Panc1 (cell line): ENCODE measurements around the gene PTX4.

Source experiments
- SIN3A ChIP-seq: IDR thresholded peaks from 2 replicates; pipeline ENCODE4 v1.6.1; 2012; ENCODE audit warnings: low read depth, mild to moderate bottlenecking, low read length, moderate library complexity, borderline replicate concordance; ENCODE audit not compliant: insufficient read depth
- TCF7L2 ChIP-seq: IDR thresholded peaks from 2 replicates; pipeline ENCODE4 v1.6.1; 2011; ENCODE audit warnings: mild to moderate bottlenecking, low read depth, low read length, inconsistent platforms
- TF ChIP-seq, protein P1 (sequence below): fragments of 450-650 bp; IDR thresholded peaks from 2 replicates; pipeline ENCODE4 v1.5.1; 2017; ENCODE audit warnings: mild to moderate bottlenecking
- TF ChIP-seq, protein P2 (sequence below), 2 experiments: IDR thresholded peaks; 2 replicates each; pipeline ENCODE4 v1.6.1; 2011 to 2012; ENCODE audit warnings: low read depth in 2 of 2, control low read depth in 1 of 2, low read length in 1 of 2, mild to moderate bottlenecking in 1 of 2, moderate library complexity in 1 of 2; ENCODE audit not compliant: insufficient read depth in 1 of 2

- TF ChIP-seq, protein P1, sequence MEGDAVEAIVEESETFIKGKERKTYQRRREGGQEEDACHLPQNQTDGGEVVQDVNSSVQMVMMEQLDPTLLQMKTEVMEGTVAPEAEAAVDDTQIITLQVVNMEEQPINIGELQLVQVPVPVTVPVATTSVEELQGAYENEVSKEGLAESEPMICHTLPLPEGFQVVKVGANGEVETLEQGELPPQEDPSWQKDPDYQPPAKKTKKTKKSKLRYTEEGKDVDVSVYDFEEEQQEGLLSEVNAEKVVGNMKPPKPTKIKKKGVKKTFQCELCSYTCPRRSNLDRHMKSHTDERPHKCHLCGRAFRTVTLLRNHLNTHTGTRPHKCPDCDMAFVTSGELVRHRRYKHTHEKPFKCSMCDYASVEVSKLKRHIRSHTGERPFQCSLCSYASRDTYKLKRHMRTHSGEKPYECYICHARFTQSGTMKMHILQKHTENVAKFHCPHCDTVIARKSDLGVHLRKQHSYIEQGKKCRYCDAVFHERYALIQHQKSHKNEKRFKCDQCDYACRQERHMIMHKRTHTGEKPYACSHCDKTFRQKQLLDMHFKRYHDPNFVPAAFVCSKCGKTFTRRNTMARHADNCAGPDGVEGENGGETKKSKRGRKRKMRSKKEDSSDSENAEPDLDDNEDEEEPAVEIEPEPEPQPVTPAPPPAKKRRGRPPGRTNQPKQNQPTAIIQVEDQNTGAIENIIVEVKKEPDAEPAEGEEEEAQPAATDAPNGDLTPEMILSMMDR = no peak
- TF ChIP-seq, protein P2, sequence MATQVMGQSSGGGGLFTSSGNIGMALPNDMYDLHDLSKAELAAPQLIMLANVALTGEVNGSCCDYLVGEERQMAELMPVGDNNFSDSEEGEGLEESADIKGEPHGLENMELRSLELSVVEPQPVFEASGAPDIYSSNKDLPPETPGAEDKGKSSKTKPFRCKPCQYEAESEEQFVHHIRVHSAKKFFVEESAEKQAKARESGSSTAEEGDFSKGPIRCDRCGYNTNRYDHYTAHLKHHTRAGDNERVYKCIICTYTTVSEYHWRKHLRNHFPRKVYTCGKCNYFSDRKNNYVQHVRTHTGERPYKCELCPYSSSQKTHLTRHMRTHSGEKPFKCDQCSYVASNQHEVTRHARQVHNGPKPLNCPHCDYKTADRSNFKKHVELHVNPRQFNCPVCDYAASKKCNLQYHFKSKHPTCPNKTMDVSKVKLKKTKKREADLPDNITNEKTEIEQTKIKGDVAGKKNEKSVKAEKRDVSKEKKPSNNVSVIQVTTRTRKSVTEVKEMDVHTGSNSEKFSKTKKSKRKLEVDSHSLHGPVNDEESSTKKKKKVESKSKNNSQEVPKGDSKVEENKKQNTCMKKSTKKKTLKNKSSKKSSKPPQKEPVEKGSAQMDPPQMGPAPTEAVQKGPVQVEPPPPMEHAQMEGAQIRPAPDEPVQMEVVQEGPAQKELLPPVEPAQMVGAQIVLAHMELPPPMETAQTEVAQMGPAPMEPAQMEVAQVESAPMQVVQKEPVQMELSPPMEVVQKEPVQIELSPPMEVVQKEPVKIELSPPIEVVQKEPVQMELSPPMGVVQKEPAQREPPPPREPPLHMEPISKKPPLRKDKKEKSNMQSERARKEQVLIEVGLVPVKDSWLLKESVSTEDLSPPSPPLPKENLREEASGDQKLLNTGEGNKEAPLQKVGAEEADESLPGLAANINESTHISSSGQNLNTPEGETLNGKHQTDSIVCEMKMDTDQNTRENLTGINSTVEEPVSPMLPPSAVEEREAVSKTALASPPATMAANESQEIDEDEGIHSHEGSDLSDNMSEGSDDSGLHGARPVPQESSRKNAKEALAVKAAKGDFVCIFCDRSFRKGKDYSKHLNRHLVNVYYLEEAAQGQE (IDR thresholded peaks at IDR 0.05; ENCODE audit: insufficient read depth in 1 of 2, low read depth in 2 of 2, low read length in 1 of 2) = no peak
- TF ChIP-seq SIN3A = no peak
- TF ChIP-seq TCF7L2 = no peak
Observed at GRCh38 chr16:1505073-1505844, 16.5 kb upstream of the PTX4 start.
